ENCODE measurements around the gene SNTA1.
"Not testable (repeated sequence)": the region's sequence is repeated elsewhere in the genome, so short reads cannot be mapped to it uniquely, and the experiment has no call there.

Gene SNTA1

DNA sequence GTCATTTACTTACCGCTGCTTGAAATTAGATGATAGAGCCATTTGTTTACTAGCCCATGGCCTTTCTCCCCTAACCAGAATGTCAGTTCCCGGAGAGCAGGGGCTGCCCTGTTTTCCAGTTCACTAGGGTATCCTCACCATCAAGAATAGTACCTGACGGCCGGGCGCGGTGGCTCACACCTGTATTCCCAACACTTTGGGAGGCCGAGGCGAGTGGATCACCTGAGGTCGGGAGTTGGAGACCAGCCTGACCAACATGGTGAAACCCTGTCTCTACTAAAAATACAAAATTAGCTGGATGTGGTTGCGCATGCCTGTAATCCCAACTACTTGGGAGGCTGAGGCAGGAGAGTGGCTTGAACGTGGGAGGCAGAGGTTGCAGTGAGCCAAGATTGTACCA, 19.7 kb downstream of the SNTA1 start:
- not testable (repeated sequence) for DNase-seq

DNA sequence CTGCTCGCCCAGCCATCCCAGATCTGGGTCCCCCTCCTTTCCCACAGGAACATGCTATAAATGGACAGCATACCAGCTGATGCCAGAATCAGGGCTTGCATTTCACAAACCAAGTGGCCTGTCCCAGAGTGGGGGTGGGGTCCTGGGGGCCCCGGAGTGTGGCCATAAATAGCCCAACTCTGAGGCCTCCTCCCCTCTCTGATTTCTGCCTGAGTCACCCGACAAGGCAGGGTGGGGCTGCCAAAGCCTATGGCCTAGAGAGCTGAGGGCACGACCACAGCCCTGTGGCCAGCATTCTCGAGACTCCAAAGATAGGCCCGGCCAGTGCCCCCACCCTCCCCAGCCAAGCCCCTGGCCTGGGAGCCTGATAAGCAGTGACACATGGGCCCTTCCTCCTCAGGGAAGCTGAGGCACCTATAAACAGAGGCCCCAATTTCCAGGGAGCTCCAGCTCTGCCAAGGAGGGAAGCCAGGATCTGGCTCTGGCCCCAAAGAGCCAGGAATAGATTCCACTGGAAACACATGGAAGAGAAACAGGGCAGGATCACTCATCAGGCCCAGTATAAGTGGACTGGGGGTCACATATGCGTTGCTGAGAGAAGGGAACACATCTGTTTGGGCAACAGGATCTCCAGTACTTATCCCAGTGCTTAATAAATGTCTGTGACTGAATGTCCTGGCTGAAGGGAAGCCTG, 20.3 kb downstream of the SNTA1 start:
- peak; percentile 66 for DNase-seq

DNA sequence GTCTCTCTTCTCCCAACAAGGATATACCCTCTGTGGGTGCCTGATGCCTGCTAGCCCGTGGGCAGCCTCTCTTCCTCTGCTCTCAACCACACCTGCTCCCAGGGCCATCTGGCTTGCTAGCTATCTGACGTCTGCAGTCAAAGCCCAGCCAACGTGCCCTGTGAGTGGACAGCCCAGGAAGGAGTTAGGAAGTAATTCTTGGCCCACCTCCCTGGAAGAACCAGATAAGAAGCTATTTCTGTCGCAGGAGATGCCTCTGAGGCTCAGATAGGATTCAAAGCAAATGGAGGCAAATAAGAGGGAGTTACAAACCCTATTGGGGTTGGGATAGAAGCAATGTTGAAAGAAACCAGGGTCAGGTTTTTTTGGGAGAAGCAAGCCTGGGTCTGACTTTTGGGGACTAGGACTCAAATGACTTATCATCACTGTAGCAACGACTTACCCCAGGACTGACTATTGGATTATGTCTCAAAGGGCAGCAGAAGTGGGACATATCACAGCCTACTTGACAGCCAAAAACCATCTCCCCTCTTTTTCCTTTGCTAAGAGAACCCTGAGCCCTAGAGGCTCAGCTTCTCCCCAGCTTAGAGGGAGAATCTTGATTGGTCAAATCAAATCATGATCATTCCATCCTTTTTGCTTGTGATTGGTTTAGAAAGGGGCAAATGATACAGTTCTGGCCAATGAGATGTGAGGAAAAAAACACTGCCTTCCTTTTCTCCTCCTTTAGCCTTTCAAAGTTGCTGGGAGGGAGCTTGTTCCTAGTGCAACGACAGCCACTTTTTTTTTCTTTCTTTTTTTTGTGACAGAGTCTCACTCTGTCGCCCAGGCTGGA, 24.2 kb downstream of the SNTA1 start:
- peak; percentile 57 for DNase-seq

DNA sequence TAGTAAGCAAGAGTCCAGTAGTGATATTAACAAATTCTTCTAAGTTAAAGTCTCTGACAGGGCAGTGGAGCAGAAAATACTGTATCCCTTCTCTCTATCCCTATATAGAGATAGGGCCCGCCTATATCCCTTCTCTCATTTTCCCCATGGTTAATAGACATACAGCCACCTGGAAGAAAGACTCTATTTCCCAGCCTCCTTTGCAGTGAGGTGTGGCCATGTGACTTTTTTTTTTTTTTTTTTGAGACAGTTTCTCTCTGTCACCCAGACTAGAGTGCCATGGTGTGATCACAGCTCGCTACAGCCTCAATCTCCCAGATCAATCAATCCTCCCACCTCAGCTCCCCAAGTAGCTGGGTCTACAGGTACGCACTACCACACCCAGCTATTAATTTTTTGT, 25.5 kb downstream of the SNTA1 start:
- DNase-seq = no peak

DNA sequence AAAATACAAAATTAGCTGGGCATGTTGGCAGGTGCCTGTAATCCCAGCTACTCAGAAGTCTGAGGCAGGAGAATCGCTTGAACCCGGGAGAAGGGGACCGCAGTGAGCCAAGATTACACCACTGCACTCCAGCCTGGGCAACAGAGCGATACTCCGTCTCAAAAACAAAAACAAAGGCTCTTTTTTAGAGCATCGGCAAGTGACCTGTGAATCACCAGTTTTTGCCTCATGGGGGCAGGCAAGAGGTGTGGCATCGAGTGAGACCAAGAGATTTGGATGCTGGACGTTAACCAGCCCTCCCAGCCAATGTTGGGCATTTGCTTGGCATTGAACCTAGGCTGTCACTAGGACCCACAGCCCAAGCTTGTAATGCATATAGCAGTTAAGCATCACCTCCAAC, 27.6 kb downstream of the SNTA1 start:
- no peak for DNase-seq

DNA sequence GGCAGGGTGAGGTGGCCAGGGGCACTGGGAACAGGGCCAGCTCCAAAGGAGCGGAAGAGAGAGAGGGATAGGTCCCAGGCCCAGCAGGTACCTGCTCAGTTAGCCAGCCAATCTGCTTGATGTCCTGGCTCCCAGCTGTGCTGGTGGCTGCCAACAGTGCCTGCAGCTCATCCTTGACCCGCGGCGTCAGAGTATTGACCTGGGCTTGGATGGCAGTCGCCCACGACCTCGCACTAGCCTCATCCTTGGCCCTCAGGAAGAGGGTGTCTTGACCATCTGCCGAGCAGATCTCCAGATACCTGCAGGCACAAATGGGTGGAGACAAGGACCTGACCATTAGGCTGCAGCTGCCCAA, 31.1 kb downstream of the SNTA1 start:
- no peak for DNase-seq

DNA sequence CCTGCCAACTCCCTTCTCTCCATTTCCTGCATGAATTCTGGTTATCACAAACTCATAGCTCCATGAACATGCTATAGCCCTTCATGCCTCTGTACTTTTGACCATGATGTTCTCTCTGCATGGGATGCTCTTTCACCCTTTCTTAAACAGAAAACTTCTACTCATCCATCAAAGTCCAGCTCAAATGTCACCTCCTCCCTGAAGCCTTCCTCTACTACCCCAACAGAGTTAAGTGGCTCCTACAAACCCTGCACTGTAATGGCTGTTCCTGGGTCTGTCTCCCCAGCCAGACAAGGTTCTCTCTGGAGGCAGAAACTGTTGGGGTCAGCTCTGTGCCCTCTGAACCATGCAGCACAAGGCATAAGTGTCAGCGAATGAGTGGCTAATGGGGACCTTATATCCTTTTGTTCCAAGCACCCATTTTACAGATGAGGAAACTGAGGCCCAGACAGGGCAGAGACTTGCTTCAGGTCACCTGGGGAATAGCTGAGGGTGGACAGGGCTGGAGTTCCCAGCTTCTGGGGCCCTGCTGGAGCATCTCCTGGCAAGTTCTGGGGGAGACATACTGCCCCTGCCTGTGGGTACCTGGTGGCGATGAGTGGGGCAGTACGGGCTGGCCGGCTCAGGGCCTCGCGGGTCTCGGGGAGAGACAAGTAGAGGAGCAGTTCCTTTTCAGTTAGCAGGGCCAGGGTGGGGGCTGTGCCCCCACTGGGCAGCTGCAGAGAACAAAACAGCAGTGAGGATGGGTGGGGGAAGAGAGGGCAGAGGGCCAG, 31.7 kb downstream of the SNTA1 start:
- no peak for DNase-seq

DNA sequence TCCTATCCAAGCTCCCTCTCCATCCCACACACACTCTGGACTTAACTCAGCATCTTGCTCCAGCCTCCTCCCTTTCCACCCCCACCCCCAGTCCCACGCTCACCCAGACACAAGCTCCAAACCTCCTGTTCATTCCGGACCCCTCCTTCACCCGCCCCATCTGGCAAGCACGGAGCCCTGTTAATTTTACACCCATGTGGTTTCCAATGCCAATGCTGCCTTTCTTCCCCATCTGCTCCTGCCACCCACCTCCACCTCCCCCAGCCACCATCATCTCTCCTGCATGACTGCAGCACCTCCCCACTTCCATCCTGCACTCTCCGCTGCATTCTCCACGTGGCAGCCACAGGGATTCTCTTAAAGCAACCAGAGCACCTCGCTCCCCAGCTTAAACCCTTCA, 32.3 kb downstream of the SNTA1 start:
- no peak for DNase-seq

DNA sequence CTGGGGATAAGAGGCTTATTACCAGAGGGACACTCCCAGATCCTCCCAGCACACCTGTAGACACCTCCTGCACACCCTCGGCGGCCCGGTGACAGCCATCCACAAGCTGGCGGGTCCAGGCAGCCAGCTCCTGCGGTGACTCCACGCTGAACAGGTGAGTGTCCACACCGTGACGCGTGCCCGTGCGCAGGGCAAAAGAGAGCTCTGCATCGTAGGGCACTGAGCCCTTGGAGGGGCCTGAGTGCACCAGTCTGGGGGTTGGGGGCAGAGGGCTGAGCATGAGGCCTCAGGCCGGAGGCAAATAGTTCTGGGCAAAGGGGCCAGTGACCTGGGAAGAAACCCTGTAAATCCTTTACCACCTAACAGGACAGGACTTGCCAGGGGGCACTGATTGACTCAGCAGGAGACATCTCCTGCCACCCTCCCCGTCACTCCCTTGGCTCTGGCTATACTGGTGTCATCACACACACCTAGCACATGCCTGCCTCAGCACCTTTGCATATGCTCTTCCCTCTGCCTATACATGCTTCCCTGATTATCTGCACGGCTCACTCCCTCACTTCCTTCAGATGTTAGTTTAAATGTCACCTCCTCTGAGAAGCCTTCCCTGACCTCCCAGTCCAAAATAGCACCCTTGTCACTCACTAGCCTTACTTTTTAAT, 33.4 kb downstream of the SNTA1 start:
- no peak for DNase-seq

DNA sequence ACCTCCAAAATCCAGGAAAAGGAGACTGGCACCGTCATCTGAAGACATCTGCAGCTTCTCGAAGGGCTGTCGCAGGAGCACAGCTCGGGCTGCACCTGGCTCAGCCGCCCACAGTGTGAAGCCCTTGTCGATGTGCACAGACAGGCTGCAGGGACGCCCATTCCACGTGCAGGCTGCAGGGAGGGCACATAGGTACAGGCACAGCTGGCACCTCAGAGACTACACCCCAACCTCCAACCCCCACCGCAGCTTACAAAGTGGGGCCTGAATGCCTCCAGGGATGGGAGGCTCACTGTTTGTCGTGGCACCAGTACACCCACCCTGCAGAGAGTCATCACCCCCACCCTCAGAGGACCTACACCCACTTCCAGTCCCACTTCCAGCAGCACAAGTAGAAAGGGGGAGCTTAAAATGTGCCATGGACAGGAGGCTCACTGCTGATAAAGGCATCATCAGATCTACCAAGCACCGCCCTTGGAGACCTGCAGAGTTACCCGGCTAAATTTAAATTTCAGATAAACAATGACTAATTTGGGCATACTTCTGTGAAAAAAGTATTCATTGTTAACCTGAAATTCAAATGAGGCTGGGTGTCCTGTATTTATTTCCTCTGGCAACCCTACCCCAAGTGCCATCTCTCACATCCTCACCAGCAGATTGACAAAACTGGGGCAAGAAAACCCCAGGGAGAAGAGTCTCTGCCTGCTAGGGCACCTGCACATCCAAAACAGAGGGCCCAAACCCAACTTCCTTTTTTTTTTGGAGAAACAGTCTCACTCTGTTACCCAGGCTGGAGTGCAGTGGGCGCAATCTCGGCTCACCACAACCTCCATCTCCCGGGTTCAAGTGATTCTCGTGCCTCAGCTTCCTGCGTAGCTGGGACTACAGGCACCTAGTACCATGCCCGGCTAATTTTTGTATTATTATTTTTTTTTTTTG, 34.6 kb downstream of the SNTA1 start:
- DNase-seq = no peak

DNA sequence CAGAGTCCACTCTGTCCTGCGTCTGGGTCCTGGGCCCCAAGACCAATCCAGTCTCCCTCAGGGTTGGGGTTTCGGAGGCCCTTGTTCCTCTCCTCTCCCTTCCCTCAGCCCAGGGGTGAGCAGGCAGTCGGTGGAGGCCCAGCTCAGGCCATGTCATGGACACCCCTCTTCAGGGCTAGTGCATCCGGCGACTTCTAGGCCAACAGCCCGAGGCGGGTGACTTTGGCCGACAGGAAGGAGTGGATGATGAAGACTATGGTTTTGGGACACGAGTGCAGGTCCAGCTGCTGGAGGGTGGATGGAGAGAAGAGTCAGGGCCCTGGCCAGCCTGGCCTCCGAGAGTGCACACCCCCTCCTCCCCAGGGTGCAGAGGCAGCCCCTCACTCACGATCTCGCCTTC, 35.2 kb downstream of the SNTA1 start:
- DNase-seq = no peak

DNA sequence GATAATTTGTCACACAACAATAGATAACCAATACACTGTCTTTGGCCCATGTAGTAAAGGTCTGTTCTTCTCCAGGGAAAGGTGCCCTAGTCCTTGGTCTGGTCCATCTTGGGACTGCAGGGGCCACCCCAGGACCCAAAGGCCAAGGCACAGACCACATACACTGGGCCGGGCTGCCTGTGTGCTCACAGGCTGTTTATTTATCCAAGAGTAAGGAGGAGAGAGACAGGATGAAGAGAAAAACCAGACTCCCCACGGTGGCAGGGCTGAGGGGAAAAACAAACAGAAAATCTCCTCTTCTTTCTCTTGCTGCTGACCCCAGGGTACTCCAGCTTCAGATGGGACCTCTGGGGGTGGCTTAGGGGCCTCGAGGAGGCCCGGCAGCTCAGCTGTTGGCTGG, 35.8 kb downstream of the SNTA1 start:
- DNase-seq = no peak

DNA sequence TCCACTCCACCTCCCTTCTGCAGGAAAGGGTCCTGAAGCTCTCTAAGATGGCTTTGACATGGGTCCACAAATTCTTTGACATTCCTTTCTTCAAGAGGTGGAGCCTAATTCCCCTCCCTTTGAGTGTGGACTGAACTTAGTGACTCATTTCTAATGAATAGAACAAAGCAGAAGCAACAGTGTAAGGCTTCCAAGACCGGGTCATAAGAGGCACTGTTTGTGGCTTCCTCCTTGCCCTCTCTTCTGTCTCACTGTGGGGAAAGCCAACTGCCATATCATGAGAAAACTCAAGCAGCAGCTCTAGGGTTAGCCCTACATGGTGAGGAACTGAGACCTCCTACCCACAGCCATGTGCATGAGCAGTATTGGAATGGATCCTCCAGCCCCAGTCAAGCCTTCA, 36.3 kb downstream of the SNTA1 start:
- DNase-seq = no peak

DNA sequence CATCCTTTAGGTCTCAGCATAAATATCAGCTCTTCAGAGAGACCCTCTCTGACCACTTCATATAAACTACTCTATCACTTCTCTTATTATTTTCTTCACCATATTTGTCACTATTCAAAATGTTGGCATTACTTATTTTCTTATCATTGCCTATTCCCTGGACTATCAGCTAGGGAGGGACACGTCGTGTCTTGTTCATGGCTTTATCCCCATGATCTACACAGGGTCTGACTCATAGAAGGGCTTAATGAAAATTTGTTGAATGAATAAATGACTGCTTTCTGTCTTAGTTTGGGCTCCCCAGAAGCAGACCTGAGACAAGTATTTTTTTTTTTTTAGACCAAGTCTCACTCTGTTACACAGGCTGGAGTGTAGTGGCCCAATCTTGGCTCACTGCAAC, 39.3 kb downstream of the SNTA1 start:
- no peak for DNase-seq

DNA sequence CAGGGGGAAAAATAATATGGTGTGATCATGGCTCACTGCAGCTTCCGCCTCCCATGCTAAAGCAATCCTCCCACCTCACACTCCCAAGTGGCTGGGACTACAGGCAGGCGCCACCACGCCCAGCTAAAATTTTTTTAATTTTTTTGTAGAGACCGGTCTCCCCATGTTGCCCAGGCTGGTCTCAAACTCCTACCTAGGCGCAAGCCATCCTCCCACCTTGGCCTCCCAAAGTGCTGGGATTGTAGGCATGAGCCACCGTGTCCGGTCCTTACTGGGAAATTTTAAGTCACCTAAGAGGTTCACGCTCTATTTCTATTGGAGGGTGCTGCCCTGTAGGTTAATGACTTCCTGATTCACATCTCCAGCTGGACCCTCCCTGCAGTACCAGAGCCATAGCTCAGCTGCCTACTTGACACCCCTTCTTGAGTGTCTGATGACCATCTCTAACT, 41.6 kb downstream of the SNTA1 start:
- DNase-seq = no peak

DNA sequence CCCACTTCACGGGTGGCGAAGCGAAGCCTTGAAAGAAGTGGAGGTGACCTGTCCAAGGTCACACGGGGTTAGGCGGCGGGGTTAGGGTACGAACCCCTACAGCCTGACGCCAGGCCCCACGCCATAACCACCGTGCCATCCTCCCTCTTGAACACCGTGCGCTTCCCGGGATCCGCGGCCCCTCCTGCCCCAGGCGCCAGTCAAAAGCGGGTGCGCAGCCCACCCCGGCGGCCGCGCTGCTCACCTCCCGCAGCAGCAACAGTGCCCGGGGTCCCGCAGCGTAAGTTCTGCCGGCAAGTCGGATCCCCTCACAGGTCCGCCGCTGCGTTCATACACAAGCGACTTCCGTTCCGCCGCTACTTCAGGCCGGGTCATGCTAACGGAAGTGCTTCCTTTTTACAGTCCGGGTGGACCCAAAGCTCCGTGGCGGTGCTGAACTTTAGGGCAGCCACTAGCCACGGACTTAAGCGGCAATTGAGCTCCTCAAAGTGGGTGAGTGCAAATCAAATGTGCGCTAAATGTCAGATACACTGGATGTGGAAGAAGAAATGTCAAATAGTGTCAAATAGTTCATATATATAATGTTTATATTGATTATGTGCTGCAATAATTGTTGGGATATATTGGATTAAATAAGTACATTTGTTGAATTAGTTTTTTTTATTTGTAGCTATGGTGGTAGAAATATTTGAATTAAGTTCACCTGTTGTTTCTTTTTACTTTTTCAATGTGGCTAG, 42.2 kb downstream of the SNTA1 start, which contains the start of gene CDK5RAP1:
TSS of gene CDK5RAP1 (minus strand) at position 336 of the 737 bp plus-strand sequence. CDS start 4,455 bp downstream, outside the sequence.
- DNase-seq = peak; percentile 81

DNA sequence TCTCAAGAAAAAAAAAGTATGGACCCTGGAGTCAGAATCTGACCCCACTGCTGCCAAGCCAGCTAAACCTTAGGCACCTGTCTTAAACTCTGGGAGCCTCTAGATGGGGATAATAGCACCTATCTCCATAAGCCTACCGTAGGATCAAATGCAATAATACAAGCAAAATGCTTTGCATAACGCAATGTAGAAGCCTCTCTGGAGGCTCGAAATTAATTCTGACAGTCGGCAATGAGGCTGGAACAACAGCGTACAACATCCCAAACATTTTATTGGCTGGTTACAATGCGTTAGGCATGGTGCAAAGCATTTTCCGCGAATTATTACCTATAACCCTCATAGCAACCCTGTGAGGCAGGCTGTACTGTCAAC, 42.8 kb downstream of the SNTA1 start:
- no peak for DNase-seq

DNA sequence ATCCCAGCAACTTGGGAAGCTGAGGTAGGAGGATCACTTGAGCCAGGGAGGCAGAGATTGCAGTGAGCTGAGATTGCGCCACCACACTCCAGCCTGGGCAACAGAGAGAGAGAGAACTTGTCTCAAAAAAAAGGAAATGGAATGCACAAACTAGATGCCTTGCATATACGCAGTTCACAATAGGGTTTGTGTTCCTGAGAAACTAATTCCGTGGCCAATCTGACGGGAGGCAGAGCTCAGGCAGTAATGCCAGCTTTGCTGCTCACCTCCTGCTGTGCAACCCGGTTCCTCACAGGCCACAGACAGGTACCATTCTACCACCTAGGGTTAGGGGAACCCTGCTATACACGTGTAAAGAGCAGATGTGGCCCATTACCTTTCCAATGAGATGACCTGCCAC, 43.6 kb downstream of the SNTA1 start:
- no peak for DNase-seq

DNA sequence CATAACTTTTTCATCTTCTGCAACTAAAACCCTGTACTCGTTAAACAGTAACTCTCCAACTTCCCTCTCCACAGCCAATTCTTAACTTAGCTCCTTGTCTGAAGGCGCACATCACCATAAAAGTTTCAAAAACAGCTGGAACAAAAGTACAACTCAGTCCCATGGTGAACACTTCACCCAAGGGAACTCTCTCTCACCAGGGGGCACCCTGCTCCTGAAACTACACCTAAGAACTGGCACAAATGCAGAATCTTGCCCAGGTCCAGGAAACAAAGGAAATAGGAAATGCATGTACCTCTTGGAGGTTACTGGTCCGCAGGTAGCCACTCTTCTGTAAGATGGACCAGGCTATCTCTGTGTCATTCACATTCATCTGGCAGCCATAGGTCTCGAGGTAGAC, 48.8 kb downstream of the SNTA1 start:
- no peak for DNase-seq

DNA sequence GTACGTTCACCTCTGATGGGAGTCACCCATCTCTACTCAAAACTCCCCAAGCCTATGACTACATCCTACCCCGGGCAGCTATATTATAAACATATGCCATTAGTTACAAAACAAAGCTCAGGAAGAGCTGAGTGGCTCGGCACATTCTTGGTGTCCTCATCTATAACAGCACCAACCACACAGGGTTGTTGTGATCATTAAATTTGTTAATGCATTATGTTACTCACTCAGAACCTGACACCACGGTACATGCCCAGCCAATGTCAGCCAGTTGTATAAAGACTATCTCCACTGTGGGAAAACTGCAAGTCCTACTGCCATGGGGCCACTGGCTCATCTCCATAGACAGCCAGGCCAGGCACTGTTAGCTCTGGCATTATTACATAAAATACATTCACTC, 50.0 kb downstream of the SNTA1 start:
- no peak for DNase-seq

DNA sequence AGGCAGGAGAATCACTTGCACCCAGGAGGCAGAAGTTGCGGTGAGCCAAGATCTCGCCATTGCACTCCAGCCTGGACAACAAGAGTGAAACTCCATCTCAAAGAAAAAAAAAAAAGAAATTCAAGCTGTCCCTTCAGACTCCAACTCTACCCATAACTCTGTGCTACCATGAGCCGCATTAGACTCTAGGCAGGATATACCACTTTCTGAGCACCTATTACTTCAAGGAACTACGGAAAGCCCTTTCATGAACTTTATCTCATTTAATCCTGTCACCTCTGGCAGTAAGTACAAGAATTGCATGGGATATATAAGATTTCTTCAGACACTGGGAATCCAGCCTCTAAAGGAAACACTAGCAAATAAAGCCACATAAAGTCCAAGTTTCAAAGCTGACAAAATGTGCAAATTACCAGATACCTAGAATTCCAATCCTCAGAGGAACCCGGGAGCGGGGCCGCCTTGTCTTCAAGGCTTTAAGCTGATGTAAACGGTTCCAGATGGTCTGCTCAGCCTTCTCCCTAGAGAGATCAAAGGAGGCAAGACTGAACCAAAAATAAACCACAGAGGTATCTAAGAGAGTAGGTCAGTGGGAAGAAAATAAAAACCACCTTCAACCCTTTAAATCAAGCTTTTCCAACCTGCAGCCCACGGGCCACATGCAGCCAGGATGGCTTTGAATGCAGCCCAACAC, 51.7 kb downstream of the SNTA1 start:
- DNase-seq = no peak
